ENCODE data around the gene ADAP1.
"Not testable (repeated sequence)": the region's sequence is repeated elsewhere in the genome, so short reads cannot be mapped to it uniquely, and the experiment has no call there.

The ADAP1 gene

GRCh38 chr7:919924-920341 lies 34.5 kb downstream of the ADAP1 start:
- no peak for DNase-seq

- DNase-seq = no peak
Measured at GRCh38 chr7:919114-919442, 35.4 kb downstream of the ADAP1 start.

GRCh38 chr7:918441-919113 lies 35.9 kb downstream of the ADAP1 start:
- no peak for DNase-seq

GRCh38 chr7:918118-918425 lies 36.4 kb downstream of the ADAP1 start:
- DNase-seq = no peak

GRCh38 chr7:917255-918117 lies 37.0 kb downstream of the ADAP1 start:
- no peak for DNase-seq

- no peak for DNase-seq
Measured at GRCh38 chr7:916291-916941, 38.1 kb downstream of the ADAP1 start.

- DNase-seq = no peak
Measured at GRCh38 chr7:915291-916218, 38.9 kb downstream of the ADAP1 start.

- DNase-seq = no peak
Measured at GRCh38 chr7:914521-915194, 39.8 kb downstream of the ADAP1 start.

- DNase-seq = no peak
Measured at GRCh38 chr7:913736-914520, 40.6 kb downstream of the ADAP1 start.

GRCh38 chr7:911791-912480 lies 42.5 kb downstream of the ADAP1 start:
- DNase-seq = no peak

- no peak for DNase-seq
Measured at GRCh38 chr7:910931-911431, 43.5 kb downstream of the ADAP1 start.

GRCh38 chr7:910441-910861 lies 44.0 kb downstream of the ADAP1 start:
- DNase-seq = no peak

- no peak for DNase-seq
Measured at GRCh38 chr7:909358-910329, 44.8 kb downstream of the ADAP1 start.

- not testable (repeated sequence) for DNase-seq
Measured at GRCh38 chr7:908591-909357, 45.7 kb downstream of the ADAP1 start.

- DNase-seq = no peak
Measured at GRCh38 chr7:908159-908581, 46.3 kb downstream of the ADAP1 start.

- no peak for DNase-seq
Measured at GRCh38 chr7:907158-907980, 47.1 kb downstream of the ADAP1 start.

GRCh38 chr7:906776-907157 lies 47.7 kb downstream of the ADAP1 start:
- no peak for DNase-seq

- no peak for DNase-seq
Measured at GRCh38 chr7:904847-905246, 49.6 kb downstream of the ADAP1 start.
